Lower leg skin (tissue), 3 donors: ENCODE results near the gene DNAJC4.

ENCODE experiments used
- POLR2A ChIP-seq, 2 donors: fragments of 450-650 bp; IDR thresholded peaks; one replicate each; pipeline ENCODE4 v1.6.1; 2016 to 2017; ENCODE audit warnings: antibody characterized with exemption in 2 of 2, mild to moderate bottlenecking in 1 of 2, moderate library complexity in 1 of 2
- TF ChIP-seq, protein P1 (sequence below), 3 donors: fragments of 450-650 bp; IDR thresholded peaks; one replicate each; pipeline ENCODE4 v1.5.1; 2016; ENCODE audit warnings: antibody characterized with exemption in 3 of 3, mild to moderate bottlenecking in 3 of 3, moderate library complexity in 2 of 3

DNA sequence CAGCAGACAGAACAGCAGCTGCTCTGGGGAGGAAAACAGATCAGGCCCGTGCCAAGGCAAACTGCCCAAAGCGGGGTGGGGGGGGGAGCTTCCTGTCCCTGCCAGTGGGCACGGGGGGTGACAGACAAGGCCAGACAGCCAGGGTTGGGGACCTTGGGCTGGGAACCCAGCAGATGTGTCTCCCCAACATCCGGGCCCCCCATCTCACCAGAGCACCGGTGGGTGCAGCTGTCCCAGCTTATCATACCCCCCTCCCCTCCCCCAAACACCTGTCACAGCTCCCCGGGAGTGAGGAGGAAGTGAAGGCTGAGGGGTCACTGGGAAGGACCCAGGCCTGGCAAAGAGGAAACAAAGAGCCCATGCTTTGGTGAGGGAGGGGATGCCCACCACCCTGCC is 15.1 kb downstream of the DNAJC4 start:
- TF ChIP-seq, protein P1, sequence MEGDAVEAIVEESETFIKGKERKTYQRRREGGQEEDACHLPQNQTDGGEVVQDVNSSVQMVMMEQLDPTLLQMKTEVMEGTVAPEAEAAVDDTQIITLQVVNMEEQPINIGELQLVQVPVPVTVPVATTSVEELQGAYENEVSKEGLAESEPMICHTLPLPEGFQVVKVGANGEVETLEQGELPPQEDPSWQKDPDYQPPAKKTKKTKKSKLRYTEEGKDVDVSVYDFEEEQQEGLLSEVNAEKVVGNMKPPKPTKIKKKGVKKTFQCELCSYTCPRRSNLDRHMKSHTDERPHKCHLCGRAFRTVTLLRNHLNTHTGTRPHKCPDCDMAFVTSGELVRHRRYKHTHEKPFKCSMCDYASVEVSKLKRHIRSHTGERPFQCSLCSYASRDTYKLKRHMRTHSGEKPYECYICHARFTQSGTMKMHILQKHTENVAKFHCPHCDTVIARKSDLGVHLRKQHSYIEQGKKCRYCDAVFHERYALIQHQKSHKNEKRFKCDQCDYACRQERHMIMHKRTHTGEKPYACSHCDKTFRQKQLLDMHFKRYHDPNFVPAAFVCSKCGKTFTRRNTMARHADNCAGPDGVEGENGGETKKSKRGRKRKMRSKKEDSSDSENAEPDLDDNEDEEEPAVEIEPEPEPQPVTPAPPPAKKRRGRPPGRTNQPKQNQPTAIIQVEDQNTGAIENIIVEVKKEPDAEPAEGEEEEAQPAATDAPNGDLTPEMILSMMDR (IDR thresholded peaks at IDR 0.05), result no peak
- TF ChIP-seq POLR2A (IDR thresholded peaks at IDR 0.05), result no peak
